ENCODE data around the gene HDAC3.

GRCh38 chr5:141674747-141675146 lies 38.1 kb upstream of the HDAC3 start:
- TF ChIP-seq CTCF (conservative IDR thresholded peaks at IDR 0.05; ENCODE audit: low read depth, low read length) (no peak), EZH2 (IDR thresholded peaks at IDR 0.05; ENCODE audit: low read length, unreplicated experiment) (no peak), EZH2phosphoT487 (IDR thresholded peaks at IDR 0.05; ENCODE audit: borderline replicate concordance, low read length) (no peak)

Data from PC-3 (cell line).